Osteocyte (in vitro differentiated cells): ENCODE data around the gene CLEC4M. TPM values are rescaled to one million over a fixed set of nuclear protein-coding genes. Genes with fewer than 3 reads are reported as not detected.

Experiments used
- total RNA-seq: library from RNA; stranded (reverse); gene quantifications from 2 replicates; pipeline ENCODE4 v1.2.1, GENCODE V29; 2021

Gene CLEC4M
- total RNA-seq, 1 donor from 2014 or later = not detected

Other genes with a start within 250 kb of the CLEC4M start
- gene ZNF358, start 247.1 kb upstream of the CLEC4M start, total RNA-seq = 84.4 and 93.5 TPM in 2 replicates
- gene MCOLN1, start 240.6 kb upstream of the CLEC4M start, total RNA-seq = 33.3 and 39.2 TPM in 2 replicates
- gene PNPLA6, start 227.5 kb upstream of the CLEC4M start, total RNA-seq = 107 and 129 TPM in 2 replicates
- 0.57 and 1.1 TPM in 2 replicates for gene CAMSAP3, start 167.4 kb upstream of the CLEC4M start, total RNA-seq
- gene XAB2, start 133.7 kb upstream of the CLEC4M start, total RNA-seq = 40.9 and 41.7 TPM in 2 replicates
- 89.7 and 122 TPM in 2 replicates for gene PET100, start 133.4 kb upstream of the CLEC4M start, total RNA-seq
- gene PCP2, start 129.5 kb upstream of the CLEC4M start, total RNA-seq = not detected in 2 replicates
- 11.6 and 13.6 TPM in 2 replicates for gene STXBP2, start 126.1 kb upstream of the CLEC4M start, total RNA-seq
- not detected in 2 replicates for gene RETN, start 94.2 kb upstream of the CLEC4M start, total RNA-seq
- not detected in 2 replicates for gene MCEMP1, start 86.2 kb upstream of the CLEC4M start, total RNA-seq
- 105 and 108 TPM in 2 replicates for gene TRAPPC5, start 82.4 kb upstream of the CLEC4M start, total RNA-seq
- gene FCER2, start 61.1 kb upstream of the CLEC4M start, total RNA-seq = not detected in 2 replicates
- not detected in 2 replicates for gene CLEC4G, start 31.1 kb upstream of the CLEC4M start, total RNA-seq
- gene CD209, start 15.7 kb upstream of the CLEC4M start, total RNA-seq = not detected in 2 replicates
- 27.3 and 27.6 TPM in 2 replicates for gene EVI5L, start 67.0 kb downstream of the CLEC4M start, total RNA-seq
- 0.24 and 0.51 TPM in 2 replicates for gene PRR36, start 111.1 kb downstream of the CLEC4M start, total RNA-seq
- gene LRRC8E, start 125.3 kb downstream of the CLEC4M start, total RNA-seq = 3.3 and 3.5 TPM in 2 replicates
- 34.4 and 42.1 TPM in 2 replicates for gene MAP2K7, start 140.6 kb downstream of the CLEC4M start, total RNA-seq
- 2.3 and 2.6 TPM in 2 replicates for gene TGFBR3L, start 151.6 kb downstream of the CLEC4M start, total RNA-seq
- gene SNAPC2, start 157.1 kb downstream of the CLEC4M start, total RNA-seq = 19.6 and 21.9 TPM in 2 replicates
- gene CTXN1, start 162.9 kb downstream of the CLEC4M start, total RNA-seq = 28.7 and 28.8 TPM in 2 replicates
- 69.4 and 73.4 TPM in 2 replicates for gene TIMM44, start 180.4 kb downstream of the CLEC4M start, total RNA-seq
- gene ELAVL1, start 242.4 kb downstream of the CLEC4M start, total RNA-seq = 89.6 and 98.5 TPM in 2 replicates